Ishikawa (cell line): ENCODE data around the gene CADPS.

Experiments
- CEBPB ChIP-seq: IDR thresholded peaks from 2 replicates; pipeline ENCODE4 v1.6.1; 2012
- EGR1 ChIP-seq: IDR thresholded peaks from 2 replicates; pipeline ENCODE4 v1.6.1; 2012
- EP300 ChIP-seq: IDR thresholded peaks from 2 replicates; pipeline ENCODE4 v1.6.1; 2012; ENCODE audit warnings: borderline replicate concordance
- RAD21 ChIP-seq: IDR thresholded peaks from 2 replicates; pipeline ENCODE4 v1.6.1; 2012; ENCODE audit warnings: low read depth
- TAF1 ChIP-seq: IDR thresholded peaks from 2 replicates; pipeline ENCODE4 v1.6.1; 2012; ENCODE audit warnings: low read depth, mild to moderate bottlenecking
- TCF12 ChIP-seq: IDR thresholded peaks from 2 replicates; pipeline ENCODE4 v1.6.1; 2012; ENCODE audit warnings: low read depth
- TEAD4 ChIP-seq: IDR thresholded peaks from 2 replicates; pipeline ENCODE4 v1.6.1; 2012
- USF1 ChIP-seq: IDR thresholded peaks from 2 replicates; pipeline ENCODE4 v1.6.1; 2012
- YY1 ChIP-seq: IDR thresholded peaks from 2 replicates; pipeline ENCODE4 v1.6.1; 2012; ENCODE audit warnings: low read depth
- ZBTB7A ChIP-seq: IDR thresholded peaks from 2 replicates; pipeline ENCODE4 v1.6.1; 2012; ENCODE audit warnings: low read depth
- TF ChIP-seq, protein P1 (sequence below): IDR thresholded peaks from 2 replicates; pipeline ENCODE4 v1.6.1; 2012; ENCODE audit warnings: low read depth, mild to moderate bottlenecking
- TF ChIP-seq, protein P2 (sequence below): IDR thresholded peaks from 2 replicates; pipeline ENCODE4 v1.6.1; 2012

- TF ChIP-seq TEAD4 (no peak), TAF1 (no peak), EGR1 (no peak), YY1 (no peak), EP300 (no peak), RAD21 (no peak), TCF12 (no peak), ZBTB7A (no peak), USF1 (no peak), CEBPB (no peak)
- TF ChIP-seq, protein P1, sequence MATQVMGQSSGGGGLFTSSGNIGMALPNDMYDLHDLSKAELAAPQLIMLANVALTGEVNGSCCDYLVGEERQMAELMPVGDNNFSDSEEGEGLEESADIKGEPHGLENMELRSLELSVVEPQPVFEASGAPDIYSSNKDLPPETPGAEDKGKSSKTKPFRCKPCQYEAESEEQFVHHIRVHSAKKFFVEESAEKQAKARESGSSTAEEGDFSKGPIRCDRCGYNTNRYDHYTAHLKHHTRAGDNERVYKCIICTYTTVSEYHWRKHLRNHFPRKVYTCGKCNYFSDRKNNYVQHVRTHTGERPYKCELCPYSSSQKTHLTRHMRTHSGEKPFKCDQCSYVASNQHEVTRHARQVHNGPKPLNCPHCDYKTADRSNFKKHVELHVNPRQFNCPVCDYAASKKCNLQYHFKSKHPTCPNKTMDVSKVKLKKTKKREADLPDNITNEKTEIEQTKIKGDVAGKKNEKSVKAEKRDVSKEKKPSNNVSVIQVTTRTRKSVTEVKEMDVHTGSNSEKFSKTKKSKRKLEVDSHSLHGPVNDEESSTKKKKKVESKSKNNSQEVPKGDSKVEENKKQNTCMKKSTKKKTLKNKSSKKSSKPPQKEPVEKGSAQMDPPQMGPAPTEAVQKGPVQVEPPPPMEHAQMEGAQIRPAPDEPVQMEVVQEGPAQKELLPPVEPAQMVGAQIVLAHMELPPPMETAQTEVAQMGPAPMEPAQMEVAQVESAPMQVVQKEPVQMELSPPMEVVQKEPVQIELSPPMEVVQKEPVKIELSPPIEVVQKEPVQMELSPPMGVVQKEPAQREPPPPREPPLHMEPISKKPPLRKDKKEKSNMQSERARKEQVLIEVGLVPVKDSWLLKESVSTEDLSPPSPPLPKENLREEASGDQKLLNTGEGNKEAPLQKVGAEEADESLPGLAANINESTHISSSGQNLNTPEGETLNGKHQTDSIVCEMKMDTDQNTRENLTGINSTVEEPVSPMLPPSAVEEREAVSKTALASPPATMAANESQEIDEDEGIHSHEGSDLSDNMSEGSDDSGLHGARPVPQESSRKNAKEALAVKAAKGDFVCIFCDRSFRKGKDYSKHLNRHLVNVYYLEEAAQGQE: no peak
- TF ChIP-seq, protein P2, sequence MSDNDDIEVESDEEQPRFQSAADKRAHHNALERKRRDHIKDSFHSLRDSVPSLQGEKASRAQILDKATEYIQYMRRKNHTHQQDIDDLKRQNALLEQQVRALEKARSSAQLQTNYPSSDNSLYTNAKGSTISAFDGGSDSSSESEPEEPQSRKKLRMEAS: no peak
Measured at GRCh38 chr3:62614527-62614926, 260.7 kb downstream of the CADPS start.
